GM18507 (cell line): ENCODE results near the gene POLR1B.
A peak's percentile ranks its signal among the peaks of the same experiment; 100 is the strongest.
"Not testable (repeated sequence)": the region's sequence is repeated elsewhere in the genome, so short reads cannot be mapped to it uniquely, and the experiment has no call there.

Source experiments
- DNase-seq: peaks from one replicate; pipeline ENCODE4 v3.0.0; 2011; ENCODE audit warnings: low read depth; ENCODE audit not compliant: insufficient read length; ENCODE audit errors: extremely low spot score
- FAIRE-seq: peaks from 2 replicates; lab custom pipeline; 2011; peaks lifted over from hg19 to GRCh38; lab: Jason Lieb, UNC

POLR1B gene, protein sequence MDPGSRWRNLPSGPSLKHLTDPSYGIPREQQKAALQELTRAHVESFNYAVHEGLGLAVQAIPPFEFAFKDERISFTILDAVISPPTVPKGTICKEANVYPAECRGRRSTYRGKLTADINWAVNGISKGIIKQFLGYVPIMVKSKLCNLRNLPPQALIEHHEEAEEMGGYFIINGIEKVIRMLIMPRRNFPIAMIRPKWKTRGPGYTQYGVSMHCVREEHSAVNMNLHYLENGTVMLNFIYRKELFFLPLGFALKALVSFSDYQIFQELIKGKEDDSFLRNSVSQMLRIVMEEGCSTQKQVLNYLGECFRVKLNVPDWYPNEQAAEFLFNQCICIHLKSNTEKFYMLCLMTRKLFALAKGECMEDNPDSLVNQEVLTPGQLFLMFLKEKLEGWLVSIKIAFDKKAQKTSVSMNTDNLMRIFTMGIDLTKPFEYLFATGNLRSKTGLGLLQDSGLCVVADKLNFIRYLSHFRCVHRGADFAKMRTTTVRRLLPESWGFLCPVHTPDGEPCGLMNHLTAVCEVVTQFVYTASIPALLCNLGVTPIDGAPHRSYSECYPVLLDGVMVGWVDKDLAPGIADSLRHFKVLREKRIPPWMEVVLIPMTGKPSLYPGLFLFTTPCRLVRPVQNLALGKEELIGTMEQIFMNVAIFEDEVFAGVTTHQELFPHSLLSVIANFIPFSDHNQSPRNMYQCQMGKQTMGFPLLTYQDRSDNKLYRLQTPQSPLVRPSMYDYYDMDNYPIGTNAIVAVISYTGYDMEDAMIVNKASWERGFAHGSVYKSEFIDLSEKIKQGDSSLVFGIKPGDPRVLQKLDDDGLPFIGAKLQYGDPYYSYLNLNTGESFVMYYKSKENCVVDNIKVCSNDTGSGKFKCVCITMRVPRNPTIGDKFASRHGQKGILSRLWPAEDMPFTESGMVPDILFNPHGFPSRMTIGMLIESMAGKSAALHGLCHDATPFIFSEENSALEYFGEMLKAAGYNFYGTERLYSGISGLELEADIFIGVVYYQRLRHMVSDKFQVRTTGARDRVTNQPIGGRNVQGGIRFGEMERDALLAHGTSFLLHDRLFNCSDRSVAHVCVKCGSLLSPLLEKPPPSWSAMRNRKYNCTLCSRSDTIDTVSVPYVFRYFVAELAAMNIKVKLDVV

DNA sequence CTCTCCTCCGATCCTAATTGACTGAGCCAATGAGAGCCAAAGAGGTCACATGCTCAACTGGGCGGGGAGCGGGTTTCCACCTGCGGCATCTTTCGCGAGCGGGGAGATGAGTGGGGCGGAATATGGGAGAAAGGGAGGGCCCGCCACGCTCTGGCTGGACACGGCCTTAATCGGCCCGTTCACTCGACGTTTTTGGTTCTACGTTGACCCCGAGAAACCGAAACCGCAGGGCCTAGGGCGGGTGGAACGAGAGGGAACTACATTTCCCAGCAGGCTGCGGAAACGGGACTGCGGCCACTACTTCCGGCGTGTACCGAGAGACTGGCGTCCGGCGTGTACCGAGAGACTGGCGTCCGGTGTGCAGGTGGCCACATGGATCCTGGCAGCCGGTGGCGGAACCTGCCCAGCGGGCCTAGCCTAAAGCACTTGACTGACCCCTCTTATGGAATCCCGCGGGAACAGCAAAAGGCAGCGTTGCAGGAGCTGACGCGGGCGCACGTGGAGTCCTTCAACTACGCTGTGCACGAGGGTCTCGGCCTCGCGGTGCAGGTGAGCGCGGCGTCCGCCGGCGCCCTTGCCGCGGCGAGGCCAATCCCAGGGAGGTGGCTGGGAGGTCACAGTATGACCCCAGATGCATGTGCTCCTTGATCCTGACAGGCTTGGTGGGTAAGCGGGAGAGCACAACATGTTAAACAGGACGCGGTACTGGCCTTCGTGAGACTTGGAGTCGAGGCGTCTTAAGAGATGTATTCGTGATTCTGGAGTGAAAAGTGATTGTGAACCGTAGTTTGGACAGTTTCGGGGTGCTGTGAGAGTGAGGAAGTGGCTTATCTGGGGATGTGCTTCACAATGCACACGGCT is at the start of gene POLR1B:
Gene POLR1B (plus strand): TSS at position 343 of the 861 bp plus-strand sequence. CDS start 30 bp downstream, at position 373.
- FAIRE-seq = peak; percentile 87
- peak; percentile 69 for DNase-seq

- DNase-seq (no peak), FAIRE-seq (no peak)
Observed at GRCh38 chr2:112493048-112493447, 49.2 kb upstream of the POLR1B start.

DNA sequence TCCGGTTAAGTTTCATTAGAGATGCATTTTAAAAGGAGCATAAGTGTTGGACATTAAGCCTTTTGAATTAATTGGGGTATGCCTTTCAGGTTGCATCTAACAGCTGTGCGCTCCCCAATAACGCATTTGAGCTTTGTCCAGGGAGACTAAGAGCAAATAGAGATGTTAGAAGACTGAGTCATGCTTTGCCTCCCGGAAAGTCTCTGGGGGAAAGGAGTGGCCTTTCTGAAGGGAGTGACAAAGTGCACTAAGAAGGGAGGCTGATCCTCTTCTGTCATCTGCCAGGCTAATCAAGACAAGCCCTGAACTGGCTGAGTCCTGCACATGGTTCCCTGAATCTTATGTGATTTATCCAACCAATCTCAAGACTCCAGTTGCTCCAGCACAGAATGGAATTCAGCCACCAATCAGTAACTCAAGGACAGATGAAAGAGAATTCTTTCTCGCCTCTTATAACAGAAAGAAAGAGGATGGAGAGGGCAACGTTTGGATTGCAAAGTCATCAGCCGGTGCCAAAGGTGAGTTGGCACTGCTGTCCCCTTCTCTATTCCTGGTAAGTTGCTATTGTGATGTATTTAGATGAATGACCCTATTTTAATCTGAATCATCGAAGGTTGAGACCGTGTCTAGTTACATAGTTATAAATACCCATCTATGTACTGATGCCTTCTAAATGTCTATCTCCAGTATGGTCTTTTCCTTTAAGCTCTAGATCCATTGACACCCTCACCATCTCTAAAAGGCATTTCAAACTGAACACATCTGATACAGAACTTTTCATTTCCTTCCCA is 48.2 kb upstream of the POLR1B start:
- FAIRE-seq (no peak), DNase-seq (no peak)

GRCh38 chr2:112494828-112495227 is 47.4 kb upstream of the POLR1B start:
- FAIRE-seq (no peak), DNase-seq (no peak)

DNA sequence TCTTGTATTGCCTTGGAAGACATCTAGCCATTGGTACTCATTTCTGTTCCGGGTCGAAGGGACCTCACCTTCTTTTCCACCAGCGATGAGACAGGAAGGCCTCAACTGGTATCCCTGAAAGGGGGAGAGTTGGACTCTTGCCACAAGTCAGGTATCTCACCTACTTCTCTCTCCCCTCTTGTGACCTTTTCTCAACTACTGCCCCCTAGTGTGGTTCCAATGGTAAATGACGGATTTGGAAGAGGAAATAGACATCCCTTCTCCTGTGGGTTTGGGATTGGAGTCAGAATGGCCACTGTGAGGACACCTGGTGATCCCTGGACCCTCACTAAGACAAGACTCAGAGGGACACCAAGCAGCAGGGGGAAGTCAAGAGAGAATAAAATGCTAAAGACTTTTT is 46.4 kb upstream of the POLR1B start:
- FAIRE-seq = not testable (repeated sequence)

DNA sequence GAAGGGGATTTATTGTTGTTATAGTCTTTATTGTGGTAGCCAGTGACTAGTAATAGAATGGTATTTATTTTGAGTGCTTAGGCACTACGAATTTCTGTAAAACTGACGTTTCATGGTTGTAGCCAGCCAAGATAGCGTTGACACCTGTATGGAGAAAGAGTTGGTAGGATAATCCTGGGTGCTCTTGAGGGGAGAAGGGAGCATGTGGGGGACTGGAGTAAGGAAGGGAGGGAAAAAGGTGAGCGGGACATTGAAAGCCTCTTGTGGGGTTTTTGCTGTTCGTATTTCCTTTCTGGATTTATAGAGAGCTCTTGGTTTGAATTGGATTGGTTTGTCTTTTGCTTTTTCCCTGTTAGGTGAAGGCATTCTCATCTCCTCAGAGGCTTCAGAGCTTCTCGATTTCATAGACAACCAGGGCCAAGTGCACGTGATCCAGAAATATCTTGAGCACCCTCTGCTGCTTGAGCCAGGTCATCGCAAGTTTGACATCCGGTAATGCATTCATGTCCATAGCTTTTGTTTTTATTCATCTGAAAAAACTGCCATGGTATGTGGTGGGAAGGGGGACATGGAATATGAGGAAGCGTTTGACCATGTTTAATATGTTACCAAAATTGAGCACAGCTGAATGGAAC is 41.3 kb upstream of the POLR1B start:
- not testable (repeated sequence) for DNase-seq, FAIRE-seq

More for the DNA sequence above, 46.4 kb upstream of the POLR1B start:
- not testable (repeated sequence) for DNase-seq

- not testable (repeated sequence) for DNase-seq, FAIRE-seq
Observed at GRCh38 chr2:112509239-112509998, 32.8 kb upstream of the POLR1B start.

- DNase-seq (no peak), FAIRE-seq (no peak)
Observed at GRCh38 chr2:112516801-112517200, 25.5 kb upstream of the POLR1B start.

GRCh38 chr2:112518807-112519206 is 23.5 kb upstream of the POLR1B start:
- FAIRE-seq = no peak
- no peak for DNase-seq

- FAIRE-seq = no peak
- no peak for DNase-seq
Observed at GRCh38 chr2:112519506-112519905, 22.8 kb upstream of the POLR1B start.

DNA sequence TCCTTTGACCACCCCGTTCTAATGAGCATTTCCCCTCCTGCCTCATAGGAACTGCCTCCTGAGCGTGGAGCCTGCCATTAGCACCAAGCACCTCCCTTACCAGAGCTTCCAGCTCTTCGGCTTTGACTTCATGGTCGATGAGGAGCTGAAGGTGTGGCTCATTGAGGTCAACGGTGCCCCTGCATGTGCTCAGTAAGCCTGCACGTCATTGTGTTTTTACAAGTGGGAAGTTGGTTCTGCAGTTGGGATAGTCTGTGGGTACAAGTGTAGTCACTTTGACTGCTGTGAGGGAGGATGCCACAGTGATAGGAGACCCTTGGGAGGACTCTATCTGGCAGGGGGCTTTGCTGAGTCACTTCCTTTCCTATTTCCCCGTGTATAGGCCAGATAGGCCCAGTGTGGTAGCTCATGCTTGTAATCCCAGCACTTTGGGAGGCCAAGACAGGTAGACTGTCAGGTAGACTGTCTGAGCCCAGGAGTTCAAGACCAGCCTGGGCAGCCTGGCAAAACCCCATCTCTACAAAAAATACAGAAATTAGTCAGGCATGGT is 22.0 kb upstream of the POLR1B start:
- DNase-seq (no peak), FAIRE-seq (no peak)

- no peak for DNase-seq
- FAIRE-seq = no peak
Observed at GRCh38 chr2:112523291-112523777, 18.9 kb upstream of the POLR1B start.

- not testable (repeated sequence) for FAIRE-seq, DNase-seq
Observed at GRCh38 chr2:112524276-112524675, 18.0 kb upstream of the POLR1B start.

- no peak for DNase-seq
- no peak for FAIRE-seq
Observed at GRCh38 chr2:112528541-112528940, 13.7 kb upstream of the POLR1B start.

GRCh38 chr2:112529757-112530156 is 12.5 kb upstream of the POLR1B start:
- no peak for DNase-seq
- no peak for FAIRE-seq

DNA sequence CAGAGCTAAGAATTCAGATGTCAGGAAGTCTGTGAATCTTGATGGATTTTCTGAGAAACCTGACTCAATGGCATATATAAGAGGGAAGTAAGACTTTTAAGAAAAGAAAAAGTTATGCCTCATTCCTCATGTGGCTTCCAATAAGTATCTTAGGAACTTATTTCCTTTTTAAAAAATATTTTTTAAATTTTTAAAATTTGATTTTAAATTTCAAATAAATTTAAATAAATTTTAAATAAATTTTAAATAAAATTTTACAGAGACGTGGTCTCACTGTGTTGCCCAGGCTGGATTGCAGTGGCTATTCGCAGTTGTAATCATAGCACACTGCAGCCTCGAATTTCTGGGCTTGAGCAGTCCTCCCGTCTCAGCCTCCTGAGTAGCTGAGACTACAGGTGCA is 11.5 kb upstream of the POLR1B start:
- DNase-seq = no peak
- no peak for FAIRE-seq

GRCh38 chr2:112534826-112535225 is 7.4 kb upstream of the POLR1B start:
- no peak for FAIRE-seq

More at GRCh38 chr2:112534826-112535225, 7.4 kb upstream of the POLR1B start:
- no peak for DNase-seq
